ENCODE data around the gene FUOM.
"Not testable (repeated sequence)": the region's sequence is repeated elsewhere in the genome, so short reads cannot be mapped to it uniquely, and the experiment has no call there.

FUOM gene

DNA sequence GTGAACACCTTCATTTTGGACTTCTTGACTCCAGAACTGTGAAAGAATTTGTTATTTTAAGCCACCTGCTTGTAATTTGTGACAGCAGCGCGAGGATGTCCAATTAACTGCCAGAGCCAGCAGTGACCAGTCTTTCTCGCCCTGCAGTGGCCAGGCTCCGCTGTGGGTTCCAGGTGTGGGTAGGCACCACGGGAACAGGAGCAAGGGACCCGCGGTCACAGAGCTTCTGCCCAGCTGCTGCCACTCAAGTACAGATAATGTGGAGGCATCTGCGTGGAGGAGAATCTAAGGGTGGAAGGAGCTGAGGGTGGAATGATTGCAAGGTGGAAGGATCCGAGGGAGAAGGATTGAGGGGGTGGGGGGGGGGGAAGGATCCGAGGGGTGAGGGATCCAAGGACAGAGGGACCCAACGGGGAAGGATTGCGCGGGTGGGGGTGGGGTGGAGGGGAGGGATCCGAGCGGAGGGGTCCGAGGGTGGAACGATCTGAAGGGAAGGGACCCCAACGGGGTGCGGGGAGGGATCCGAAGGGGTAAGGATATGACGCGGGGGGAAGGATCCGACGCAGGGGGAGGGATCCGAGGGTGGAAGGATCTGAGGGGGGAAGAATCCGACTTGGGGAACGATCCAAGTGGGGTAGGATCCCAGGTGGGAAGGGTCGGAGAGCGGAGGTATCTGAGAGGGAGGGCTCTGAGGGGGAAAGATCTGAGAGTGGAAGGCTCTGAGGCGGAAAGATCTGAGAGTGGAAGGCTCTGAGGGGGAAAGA lies 24.7 kb downstream of the FUOM start:
- no peak for DNase-seq (ENCODE audit: low spot score)

GRCh38 chr10:133329491-133330202 lies 28.2 kb downstream of the FUOM start:
- DNase-seq (ENCODE audit: low spot score): peak; percentile 84

DNA sequence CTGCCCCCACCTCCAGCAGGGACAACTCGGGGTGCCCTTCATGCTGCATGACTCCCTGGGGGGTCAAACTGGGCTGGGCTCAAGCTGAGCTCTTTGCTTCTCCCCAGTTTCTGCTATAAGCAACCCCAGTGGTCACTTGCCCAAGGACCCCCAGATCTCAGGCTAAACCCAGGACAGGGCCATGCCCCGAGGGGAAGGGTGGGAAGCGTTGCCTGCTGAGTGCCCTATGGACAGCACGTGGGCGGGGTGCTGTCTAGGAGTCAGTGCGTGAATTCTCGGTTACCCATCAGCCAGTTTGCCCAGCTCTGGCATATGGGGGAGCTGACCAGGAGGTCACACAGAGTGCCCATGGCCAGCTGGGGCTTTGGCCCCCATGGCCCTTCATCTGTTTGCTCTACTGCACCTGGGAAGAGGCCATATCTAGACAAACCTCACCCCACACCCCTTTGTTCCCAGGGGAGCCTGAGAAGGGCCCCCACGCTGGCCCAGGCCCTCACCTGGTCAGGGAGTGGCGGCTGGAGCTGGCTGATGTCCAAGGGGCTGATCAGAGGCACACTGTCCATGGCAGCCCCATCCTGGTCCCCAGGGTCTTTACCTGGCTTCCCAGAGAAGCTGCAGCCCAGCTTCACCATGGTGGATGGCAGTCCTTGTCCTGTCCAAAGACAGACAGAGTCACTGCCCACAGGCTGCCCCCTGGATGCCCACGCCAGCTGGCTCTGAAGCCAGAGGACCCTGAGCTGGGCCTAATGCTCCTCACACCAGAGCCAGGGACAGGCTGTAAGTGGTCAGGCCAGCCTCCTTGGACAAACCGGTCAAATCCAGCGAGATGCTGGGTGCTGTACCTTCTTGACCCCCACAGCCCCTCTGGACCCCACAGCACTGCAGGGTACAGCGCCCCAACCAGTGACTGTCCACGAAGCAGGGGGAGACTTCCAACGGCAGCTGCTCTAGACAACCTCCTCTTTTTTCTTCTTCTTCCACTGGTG lies 29.2 kb downstream of the FUOM start:
- no peak for DNase-seq (ENCODE audit: low spot score)

DNA sequence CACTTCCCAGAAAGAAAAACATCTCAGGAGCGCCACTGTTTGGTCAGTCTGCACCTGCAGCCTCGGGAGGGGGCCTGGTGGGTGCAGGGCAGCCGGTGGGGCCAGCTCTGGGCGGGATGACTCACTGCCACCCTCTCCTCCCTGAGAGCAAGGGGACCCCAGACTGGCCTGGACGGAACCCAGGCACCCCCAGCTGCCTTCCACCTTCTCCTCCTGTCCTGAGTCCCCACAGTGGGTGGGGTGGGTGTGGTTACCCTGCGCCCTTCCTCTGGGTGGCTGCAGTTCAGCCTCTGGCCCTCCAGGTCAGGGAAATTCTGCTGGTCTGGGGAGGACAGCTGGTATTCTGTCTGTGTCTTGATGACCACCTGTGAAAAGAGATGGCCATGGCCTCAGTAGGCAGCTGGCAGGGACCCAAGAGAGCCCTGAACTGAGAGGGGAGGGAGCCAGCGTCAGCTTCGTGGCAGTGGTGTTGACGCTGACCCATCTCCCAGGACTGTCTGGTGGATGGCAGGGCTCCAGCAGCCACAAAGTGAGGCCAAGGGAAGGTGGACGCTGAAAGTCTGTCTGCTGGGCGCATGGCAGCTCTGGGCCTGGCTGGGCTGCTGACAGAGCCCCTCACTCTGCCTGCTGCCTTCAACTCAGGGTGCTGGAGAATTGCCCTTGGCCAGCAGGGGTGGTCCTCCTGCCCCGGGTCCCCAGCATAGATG lies 30.0 kb downstream of the FUOM start:
- no peak for DNase-seq (ENCODE audit: low spot score)

DNA sequence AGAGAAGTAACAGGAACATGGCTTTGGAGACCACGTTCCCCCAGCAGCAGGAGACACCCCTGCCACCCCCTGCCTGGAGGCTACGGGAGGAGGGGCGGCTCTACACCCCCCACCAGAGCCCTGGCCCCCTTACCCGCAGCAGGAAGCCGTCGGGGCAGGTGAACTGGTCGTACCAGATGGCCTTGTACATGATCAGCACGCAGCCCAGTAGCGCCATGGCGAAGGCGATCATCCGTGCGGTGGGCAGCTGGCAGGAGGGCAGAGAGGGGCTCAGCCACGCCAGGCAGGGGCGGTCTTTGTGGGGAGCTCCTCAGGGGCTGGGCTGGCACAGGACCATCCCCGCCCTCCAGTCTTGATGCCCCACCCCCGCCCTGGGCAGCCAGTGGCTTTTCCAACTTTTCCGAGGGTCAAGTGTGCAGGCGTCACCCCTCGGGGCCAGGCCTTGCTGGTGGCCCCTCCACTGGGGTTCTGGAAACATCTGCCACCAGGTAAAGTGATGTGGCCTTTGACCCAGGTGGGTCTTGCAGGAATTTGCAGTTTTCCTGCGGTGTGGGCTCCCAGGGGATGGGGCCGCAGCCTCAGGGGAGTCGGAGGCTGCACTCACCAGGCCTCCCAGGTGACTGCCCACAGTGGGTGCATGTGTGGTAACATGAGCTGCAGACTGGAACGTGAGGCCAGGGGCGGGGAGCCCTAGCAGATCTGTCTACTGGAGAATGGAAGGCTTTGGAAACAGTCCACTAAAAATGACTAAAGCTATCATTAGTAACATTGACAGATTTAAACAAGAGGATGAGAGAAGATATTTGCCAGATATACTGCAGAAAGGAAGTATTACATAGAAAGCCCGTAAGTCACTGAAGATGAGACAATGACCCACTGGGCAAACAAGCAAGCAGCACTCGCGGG lies 30.8 kb downstream of the FUOM start:
- DNase-seq (ENCODE audit: low spot score): no peak

DNA sequence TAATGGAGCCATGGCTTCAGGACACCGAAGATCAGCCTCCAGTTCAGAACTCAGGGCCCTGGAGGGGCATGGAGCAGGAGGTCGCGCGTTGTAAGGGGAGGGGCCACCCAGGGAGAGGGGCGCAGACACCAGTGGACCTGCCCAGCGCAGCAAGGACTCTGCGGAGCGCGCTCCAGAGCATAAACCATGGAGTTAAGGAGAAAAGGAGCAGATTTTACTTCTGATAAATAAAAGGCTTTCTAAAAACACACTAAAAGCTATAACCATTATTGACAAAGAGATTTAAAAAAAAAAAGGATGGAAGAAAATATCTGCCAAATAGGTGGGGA lies 31.6 kb downstream of the FUOM start:
- DNase-seq (ENCODE audit: low spot score): no peak

DNA sequence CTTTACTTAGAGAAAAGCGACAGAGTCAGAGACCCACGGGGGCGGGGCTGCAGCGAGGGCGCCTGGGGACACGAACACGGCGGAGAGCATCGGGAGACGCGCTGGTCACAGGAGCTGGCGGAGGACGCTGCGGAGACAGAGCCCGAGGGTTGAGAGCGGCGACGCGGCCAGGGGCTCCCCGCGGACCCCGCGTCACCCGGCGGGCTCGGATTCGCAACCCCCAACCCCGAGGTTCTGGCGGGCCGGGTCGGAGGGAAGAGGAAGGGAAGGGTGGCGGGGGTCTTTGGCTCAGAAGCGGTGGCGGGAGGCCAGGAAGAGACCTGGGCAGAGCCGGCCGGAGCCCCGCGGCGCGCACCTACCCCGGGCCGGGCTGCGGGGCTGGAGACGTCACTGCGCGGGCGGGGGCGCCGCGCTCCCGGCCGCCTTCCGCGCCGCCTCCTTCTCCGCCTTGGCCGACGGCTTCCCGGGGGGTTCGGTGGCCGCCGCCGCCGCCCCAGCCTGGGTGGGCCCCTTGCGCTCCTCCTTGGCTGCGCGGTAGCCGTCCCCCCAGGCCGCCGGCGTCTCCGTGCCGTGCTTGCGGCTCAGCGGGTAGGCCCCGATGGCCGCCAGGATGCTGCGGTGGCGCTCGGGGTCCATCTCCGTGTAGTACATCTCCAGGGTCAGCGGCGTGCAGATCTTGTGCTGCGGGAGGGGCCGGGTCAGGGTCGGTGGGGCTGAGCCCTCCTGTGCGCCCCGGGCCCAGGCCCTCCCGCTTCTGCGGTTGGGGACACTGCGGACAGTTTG lies 32.2 kb downstream of the FUOM start:
- no peak for DNase-seq (ENCODE audit: low spot score)

DNA sequence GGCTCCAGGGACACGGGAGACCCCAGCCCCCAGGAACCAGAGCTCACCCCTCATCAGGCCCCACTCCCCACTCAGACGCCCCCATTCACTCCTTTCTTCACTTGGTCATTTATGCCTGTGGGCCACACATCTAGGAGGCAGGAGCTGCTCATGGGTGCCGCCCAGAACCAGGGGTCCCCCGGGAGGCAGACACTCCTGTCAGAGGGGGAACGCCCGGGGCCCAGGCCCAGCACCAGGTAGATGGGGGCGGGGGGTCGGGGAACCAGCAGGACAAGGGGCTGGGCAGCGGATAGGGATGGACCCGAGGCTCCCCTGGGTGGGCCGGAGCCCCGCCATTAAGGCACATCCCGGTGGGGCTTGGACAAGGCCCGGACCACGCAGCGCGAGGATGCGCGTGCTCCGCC lies 33.0 kb downstream of the FUOM start:
- no peak for DNase-seq (ENCODE audit: low spot score)

DNA sequence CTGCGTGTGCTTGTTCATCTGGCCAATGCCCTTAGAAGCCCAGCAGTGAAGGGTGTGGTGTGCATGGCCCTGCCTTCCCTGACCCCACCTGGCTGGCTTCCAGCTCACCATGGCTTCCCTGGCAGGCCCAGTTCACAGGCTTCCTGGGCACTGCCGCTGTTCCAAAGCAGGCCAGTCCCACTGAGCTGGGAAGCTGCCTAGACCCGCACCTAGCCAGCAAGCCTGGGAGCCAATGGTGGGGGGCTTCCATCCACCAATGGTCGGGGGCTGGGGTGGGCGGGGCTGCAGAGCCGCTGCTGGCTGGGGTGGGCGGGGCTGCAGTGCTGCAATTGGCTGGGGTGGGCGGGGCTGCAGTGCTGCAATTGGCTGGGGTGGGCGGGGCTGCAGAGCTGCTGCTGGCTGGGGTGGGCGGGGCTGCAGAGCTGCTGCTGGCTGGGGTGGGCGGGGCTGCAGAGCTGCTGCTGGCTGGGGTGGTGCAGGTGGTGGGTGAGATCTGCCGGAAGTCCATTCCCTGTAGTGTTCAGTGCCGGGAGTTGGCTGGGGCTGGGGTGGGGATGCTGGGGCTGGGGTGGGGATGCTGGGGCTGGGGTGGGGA lies 33.5 kb downstream of the FUOM start:
- DNase-seq (ENCODE audit: low spot score): peak; percentile 33

DNA sequence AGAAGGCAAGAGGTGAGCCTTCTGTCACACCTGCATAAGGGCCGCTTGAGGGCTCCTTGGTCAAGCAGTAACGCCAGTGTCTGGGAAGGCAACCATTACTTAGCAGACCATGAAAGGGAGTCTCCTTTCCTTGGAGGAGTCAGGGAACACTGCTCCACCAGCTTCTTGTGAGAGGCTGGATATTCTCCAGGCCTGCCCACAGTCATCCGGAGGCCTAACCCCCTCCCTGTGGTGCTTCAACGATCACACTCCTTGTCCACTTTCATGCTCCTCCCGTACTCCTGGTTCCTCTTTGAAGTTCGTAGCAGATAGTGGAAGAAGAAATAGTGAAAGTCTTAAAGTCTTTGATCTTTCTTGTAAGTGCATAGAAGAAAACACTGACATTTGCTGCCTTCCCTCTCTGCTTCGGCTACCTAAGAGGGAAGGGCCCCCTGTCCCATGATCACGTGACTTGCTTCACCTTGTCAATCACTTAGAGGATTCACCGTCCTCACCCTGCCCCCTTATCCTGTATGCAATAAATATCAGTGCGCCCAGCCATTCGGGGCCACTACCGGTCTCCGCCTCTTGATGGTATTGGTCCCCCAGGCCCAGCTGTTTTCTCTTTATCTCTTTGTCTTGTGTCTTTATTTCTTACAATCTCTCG lies 35.6 kb downstream of the FUOM start:
- not testable (repeated sequence) for DNase-seq (ENCODE audit: low spot score)

GRCh38 chr10:133320852-133321422 lies 36.9 kb downstream of the FUOM start:
- DNase-seq (ENCODE audit: low spot score): not testable (repeated sequence)

- DNase-seq (ENCODE audit: low spot score): peak; percentile 66
Observed at GRCh38 chr10:133318494-133319127, 39.2 kb downstream of the FUOM start.

DNA sequence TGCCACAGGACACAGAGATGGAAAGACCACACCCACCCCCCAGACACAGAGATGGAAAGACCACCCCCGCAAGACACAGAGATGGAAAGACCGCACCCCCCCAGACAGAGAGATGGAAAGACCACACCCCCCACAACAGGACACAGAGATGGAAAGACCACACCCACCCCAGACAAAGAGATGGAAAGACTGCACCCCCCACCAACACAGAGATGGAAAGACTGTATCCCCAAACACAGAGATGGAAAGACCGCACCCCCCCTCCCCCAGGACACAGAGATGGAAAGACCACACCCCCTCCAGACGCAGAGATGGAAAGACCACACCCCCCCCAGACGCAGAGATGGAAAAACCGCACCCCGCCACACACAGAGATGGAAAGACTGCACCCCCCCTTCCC lies 41.1 kb downstream of the FUOM start:
- no peak for DNase-seq (ENCODE audit: low spot score)

DNA sequence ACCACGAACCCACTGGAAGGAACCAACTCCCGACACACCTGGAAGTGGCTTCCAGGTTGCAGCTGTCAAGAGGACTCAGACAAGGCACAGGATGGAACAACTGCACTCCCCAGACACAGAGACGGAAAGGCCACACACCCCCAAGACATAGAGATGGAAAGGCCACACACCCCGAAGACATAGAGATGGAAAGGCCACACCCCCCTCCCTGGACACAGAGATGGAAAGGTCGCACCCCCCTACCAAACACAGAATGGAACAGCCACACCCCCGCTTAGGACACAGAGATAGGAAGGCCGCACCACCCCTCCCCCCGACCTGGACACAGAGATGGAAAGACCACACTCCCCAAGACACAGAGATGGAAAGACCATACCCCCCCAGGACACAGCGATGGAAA lies 41.6 kb downstream of the FUOM start:
- DNase-seq (ENCODE audit: low spot score): no peak

DNA sequence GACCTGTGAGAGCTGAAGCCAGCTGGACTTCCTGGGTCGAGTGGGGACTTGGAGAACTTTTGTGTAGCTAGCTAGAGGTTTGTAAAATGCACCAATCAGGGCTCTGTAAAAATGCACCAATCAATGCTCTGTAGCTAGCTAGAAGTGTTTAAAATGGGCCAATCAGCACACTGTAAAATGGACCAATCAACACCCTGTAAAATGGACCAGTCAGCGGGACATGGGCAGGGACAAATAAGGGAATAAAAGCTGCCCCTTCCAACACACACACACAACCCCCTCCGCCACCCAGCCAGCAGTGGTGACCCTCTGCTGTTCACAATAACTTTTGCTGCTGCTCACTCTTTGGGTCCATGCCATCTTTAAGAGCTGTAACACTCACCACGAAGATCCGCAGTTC lies 42.0 kb downstream of the FUOM start:
- DNase-seq (ENCODE audit: low spot score): no peak

DNA sequence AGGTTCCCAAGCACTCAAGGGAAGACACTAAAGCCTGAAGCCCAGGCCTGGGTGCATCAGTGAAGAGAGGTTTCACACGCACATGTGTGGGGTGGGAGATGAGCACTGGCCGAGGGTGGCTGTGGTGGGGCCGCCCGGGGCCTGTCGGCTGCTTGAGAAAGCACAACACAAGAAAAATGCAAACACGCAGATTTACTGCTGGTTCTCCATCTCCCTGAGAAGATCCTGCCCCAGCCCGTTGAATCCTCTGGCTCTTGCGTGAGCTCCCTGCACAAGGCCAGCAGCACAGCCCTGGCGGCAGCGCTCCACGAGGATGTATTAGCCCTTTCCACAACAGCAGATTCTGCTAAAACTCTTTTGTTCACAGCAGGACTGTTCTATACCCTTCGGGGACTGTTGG lies 42.9 kb downstream of the FUOM start:
- no peak for DNase-seq (ENCODE audit: low spot score)

DNA sequence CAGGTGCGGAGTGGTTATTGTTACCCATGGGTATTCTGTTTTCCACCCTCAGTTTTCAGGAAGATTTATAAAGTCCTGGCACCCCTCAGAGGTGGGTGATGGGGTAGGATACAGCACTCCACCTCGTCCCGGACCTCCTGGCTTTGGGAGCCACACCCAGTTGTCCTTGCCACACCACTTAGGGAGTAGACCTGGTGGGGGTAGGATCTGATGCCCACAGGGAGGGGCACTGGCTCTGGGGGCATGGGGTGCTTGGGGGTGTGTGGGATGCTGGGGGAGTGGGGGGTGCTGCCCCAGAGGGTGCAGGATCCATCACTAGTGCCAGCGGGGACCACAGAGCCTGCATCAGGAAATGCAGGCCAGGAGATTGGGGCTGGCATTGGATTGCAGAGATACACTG lies 44.6 kb downstream of the FUOM start:
- no peak for DNase-seq (ENCODE audit: low spot score)

DNA sequence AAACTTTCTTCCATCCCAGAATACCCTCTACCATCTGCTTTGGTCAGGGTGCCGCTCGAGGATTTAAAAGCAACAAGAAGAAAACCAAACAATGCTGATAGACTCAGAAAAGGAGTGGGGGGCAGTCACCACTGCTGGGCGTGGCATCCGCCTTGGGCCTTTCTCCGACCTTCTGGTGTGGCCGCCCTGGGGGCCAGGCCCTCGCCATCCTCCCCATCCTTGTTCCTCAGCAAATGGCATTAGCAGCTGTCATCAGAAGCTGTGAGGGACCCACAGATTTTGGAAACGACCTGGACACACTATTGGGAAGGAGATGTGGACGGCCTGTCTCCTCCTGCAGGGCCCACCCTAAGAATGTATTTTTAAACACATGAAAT lies 45.1 kb downstream of the FUOM start:
- DNase-seq (ENCODE audit: low spot score): no peak

Data from CD4-positive, alpha-beta T cell treated with Interleukin-6 at 100 ng/mL for 8 hours (primary cell).